Measurements from ENCODE around the gene SYCP2. TPM values are rescaled to one million over a fixed set of nuclear protein-coding genes. Genes with fewer than 3 reads are reported as not detected.

Gene SYCP2
- polyA plus RNA-seq, 3 donors, result 0.28 to 1.2 (median 0.30) TPM

- intact Hi-C loops (cut with micrococcal nuclease), result no loop called here
- no CpG with 5 or more reads among the region's 1 CpG for WGBS (ENCODE audit: insufficient coverage)
Observed at GRCh38 chr20:59871096-59871495, 62.3 kb downstream of the SYCP2 start.

GRCh38 chr20:59866338-59866737, 67.1 kb downstream of the SYCP2 start:
- H3K9ac ChIP-seq (ENCODE audit: insufficient read depth, low read length, poor library complexity, severe bottlenecking), result no peak overlapping the region
- H3K9me3 ChIP-seq (replicated peaks in 1 of 2; ENCODE audit: control insufficient read depth in 1 of 2, insufficient read depth in 1 of 2, low read length in 2 of 2), result no peaks in the 10 kb centered on the region
- H4K20me1 ChIP-seq (ENCODE audit: insufficient read depth, low read length), result no peaks in the 10 kb centered on the region
- Mint-ChIP-seq H3K36me3 (peaks cover 3 to 8% of the 10 kb centered on the region in 2 donors), H3K27me3 (ENCODE audit: low read depth in 3 of 3) (peaks cover 0 to 2% (median 0%) of the 10 kb centered on the region in 3 donors), H3K4me3 (no peak overlapping the region), H3K9me3 (peaks cover 0 to 1% (median 0%) of the 10 kb centered on the region in 7 donors), H3K4me1 (peaks cover 8% of the 10 kb centered on the region), H3K27ac (no peak overlapping the region)
- H3K36me3 ChIP-seq (replicated peaks in 1 of 2; ENCODE audit: control insufficient read depth in 1 of 2, insufficient read depth in 2 of 2, low read length in 2 of 2), result no peaks in the 10 kb centered on the region
- no peak overlapping the region for H2AFZ ChIP-seq (ENCODE audit: insufficient read depth, low read depth, low read length, poor library complexity, severe bottlenecking)
- WGBS (ENCODE audit: insufficient coverage), result no CpG with 5 or more reads among the region's 3 CpGs
- peaks cover 0 to 2% of the 10 kb centered on the region in 2 donors for H3K27me3 ChIP-seq (ENCODE audit: control insufficient read depth in 2 of 2, insufficient read depth in 2 of 2, low read length in 2 of 2)
- H3K79me2 ChIP-seq (ENCODE audit: insufficient read depth, low read length), result no peaks in the 10 kb centered on the region
- no peak overlapping the region for H3K27ac ChIP-seq (ENCODE audit: low read depth in 1 of 2, low read length in 2 of 2)
- H3K4me1 ChIP-seq (ENCODE audit: control insufficient read depth in 1 of 2, insufficient read depth in 2 of 2, low read length in 2 of 2), result no peaks in the 10 kb centered on the region
- H3K4me3 ChIP-seq (replicated peaks in 1 of 3; ENCODE audit: low read depth in 2 of 3, low read length in 3 of 3), result no peak overlapping the region
- intact Hi-C loops (cut with micrococcal nuclease), result no loop called here
- DNase-seq, result no peak
- TF ChIP-seq CTCF (IDR thresholded peaks at IDR 0.05), result no peak
- H3K4me2 ChIP-seq (replicated peaks; ENCODE audit: extremely low read depth, low read length, poor library complexity, severe bottlenecking), result no peak overlapping the region

More at GRCh38 chr20:59871096-59871495, 62.3 kb downstream of the SYCP2 start:
- H3K4me1 Mint-ChIP-seq, result peaks cover 9% of the 10 kb centered on the region
- Histone ChIP-seq H3K27me3 (ENCODE audit: control insufficient read depth in 2 of 2, insufficient read depth in 2 of 2, low read length in 2 of 2) (no peaks in the 10 kb centered on the region), H3K4me3 (replicated peaks in 1 of 3; ENCODE audit: low read depth in 2 of 3, low read length in 3 of 3) (no peak overlapping the region), H3K36me3 (replicated peaks in 1 of 2; ENCODE audit: control insufficient read depth in 1 of 2, insufficient read depth in 2 of 2, low read length in 2 of 2) (no peaks in the 10 kb centered on the region), H4K20me1 (ENCODE audit: insufficient read depth, low read length) (no peaks in the 10 kb centered on the region), H3K27ac (ENCODE audit: low read depth in 1 of 2, low read length in 2 of 2) (no peak overlapping the region), H3K4me1 (ENCODE audit: control insufficient read depth in 1 of 2, insufficient read depth in 2 of 2, low read length in 2 of 2) (no peaks in the 10 kb centered on the region), H3K9me3 (replicated peaks in 1 of 2; ENCODE audit: control insufficient read depth in 1 of 2, insufficient read depth in 1 of 2, low read length in 2 of 2) (no peaks in the 10 kb centered on the region), H2AFZ (ENCODE audit: insufficient read depth, low read depth, low read length, poor library complexity, severe bottlenecking) (no peak overlapping the region), H3K4me2 (replicated peaks; ENCODE audit: extremely low read depth, low read length, poor library complexity, severe bottlenecking) (no peak overlapping the region), H3K79me2 (ENCODE audit: insufficient read depth, low read length) (no peaks in the 10 kb centered on the region), H3K9ac (ENCODE audit: insufficient read depth, low read length, poor library complexity, severe bottlenecking) (no peak overlapping the region)
- no peak overlapping the region for H3K27ac Mint-ChIP-seq
- H3K9me3 Mint-ChIP-seq, result peaks cover 0 to 2% (median 0%) of the 10 kb centered on the region in 7 donors
- H3K4me3 Mint-ChIP-seq, result no peak overlapping the region
- no peak for TF ChIP-seq CTCF (IDR thresholded peaks at IDR 0.05)
- peaks cover 2 to 4% of the 10 kb centered on the region in 2 donors for H3K36me3 Mint-ChIP-seq
- H3K27me3 Mint-ChIP-seq (ENCODE audit: low read depth in 3 of 3), result no peaks in the 10 kb centered on the region
- DNase-seq, result no peak

Data from CD14-positive monocyte (primary cell).